ENCODE data around the gene TPT1.

The TPT1 gene

GRCh38 chr13:45325806-45326205 lies 15.2 kb downstream of the TPT1 start:
- peak; percentile 70 for ATAC-seq
- no peak for TF ChIP-seq ZC3H10 (CRISPR knock-in tag; IDR thresholded peaks at IDR 0.05)
- no peak for TF ChIP-seq PATZ1 (CRISPR knock-in tag; IDR thresholded peaks at IDR 0.05; ENCODE audit: borderline replicate concordance)
- TF ChIP-seq ZNF8 (CRISPR knock-in tag; IDR thresholded peaks at IDR 0.05) = no peak
- no peak for TF ChIP-seq GLIS3 (CRISPR knock-in tag; IDR thresholded peaks at IDR 0.05)
- TF ChIP-seq OSR1 (CRISPR knock-in tag; IDR thresholded peaks at IDR 0.05) = no peak
- TF ChIP-seq, protein P1, sequence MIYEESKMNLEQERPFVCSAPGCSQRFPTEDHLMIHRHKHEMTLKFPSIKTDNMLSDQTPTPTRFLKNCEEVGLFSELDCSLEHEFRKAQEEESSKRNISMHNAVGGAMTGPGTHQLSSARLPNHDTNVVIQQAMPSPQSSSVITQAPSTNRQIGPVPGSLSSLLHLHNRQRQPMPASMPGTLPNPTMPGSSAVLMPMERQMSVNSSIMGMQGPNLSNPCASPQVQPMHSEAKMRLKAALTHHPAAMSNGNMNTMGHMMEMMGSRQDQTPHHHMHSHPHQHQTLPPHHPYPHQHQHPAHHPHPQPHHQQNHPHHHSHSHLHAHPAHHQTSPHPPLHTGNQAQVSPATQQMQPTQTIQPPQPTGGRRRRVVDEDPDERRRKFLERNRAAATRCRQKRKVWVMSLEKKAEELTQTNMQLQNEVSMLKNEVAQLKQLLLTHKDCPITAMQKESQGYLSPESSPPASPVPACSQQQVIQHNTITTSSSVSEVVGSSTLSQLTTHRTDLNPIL (CRISPR knock-in tag; IDR thresholded peaks at IDR 0.05; ENCODE audit: low read depth) = no peak

DNA sequence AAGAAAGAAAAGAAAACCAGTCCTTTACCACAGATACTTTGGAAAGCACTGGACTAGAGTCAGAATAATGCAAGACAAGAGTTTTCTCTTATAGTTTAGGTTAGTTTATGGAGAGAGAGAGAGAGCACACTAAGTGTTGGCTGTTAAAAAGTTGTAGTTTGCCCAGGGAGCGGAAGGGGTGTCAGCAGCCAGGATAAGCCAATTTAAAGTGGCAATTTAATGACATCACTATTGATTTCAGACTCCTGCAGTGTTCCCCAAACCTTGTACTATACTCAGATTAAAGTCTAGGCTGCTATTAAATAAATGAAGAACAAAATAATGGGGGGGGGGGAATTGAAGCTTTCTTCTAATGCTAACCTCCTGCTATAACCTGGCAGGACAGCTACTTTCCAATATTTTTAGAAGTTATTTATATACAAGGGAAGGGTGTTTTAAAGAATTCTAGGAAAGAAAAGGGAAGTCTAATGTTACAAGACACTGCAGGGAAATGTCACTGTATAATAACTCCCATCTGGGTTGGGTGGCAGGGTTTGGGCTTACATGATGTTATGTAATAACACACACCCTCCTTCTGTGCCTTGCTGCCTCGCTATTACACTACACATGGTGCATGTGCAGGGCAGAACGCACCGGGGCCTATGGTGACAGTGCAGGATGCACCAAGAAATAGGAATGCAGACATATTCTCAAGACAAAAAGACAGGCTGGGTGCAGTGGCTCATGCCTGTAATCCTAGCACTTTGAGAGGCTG lies 19.9 kb downstream of the TPT1 start:
- ATAC-seq = no peak
- no peak for TF ChIP-seq ARNTL (CRISPR knock-in tag; IDR thresholded peaks at IDR 0.05; ENCODE audit: borderline replicate concordance, low read depth)
- TF ChIP-seq, protein P2, sequence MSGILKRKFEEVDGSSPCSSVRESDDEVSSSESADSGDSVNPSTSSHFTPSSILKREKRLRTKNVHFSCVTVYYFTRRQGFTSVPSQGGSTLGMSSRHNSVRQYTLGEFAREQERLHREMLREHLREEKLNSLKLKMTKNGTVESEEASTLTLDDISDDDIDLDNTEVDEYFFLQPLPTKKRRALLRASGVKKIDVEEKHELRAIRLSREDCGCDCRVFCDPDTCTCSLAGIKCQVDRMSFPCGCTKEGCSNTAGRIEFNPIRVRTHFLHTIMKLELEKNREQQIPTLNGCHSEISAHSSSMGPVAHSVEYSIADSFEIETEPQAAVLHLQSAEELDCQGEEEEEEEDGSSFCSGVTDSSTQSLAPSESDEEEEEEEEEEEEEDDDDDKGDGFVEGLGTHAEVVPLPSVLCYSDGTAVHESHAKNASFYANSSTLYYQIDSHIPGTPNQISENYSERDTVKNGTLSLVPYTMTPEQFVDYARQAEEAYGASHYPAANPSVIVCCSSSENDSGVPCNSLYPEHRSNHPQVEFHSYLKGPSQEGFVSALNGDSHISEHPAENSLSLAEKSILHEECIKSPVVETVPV (CRISPR knock-in tag; IDR thresholded peaks at IDR 0.05) = no peak
- no peak for TF ChIP-seq ZNF565 (CRISPR knock-in tag; conservative IDR thresholded peaks at IDR 0.05; ENCODE audit: low read depth)
- TF ChIP-seq ZC3H10 (CRISPR knock-in tag; IDR thresholded peaks at IDR 0.05) = no peak
- no peak for TF ChIP-seq OSR1 (CRISPR knock-in tag; IDR thresholded peaks at IDR 0.05)
- TF ChIP-seq BACH2 (CRISPR knock-in tag; IDR thresholded peaks at IDR 0.05; ENCODE audit: borderline replicate concordance) = no peak
- TF ChIP-seq, protein P3, sequence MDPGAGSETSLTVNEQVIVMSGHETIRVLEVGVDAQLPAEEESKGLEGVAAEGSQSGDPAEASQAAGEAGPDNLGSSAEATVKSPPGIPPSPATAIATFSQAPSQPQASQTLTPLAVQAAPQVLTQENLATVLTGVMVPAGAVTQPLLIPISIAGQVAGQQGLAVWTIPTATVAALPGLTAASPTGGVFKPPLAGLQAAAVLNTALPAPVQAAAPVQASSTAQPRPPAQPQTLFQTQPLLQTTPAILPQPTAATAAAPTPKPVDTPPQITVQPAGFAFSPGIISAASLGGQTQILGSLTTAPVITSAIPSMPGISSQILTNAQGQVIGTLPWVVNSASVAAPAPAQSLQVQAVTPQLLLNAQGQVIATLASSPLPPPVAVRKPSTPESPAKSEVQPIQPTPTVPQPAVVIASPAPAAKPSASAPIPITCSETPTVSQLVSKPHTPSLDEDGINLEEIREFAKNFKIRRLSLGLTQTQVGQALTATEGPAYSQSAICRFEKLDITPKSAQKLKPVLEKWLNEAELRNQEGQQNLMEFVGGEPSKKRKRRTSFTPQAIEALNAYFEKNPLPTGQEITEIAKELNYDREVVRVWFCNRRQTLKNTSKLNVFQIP (CRISPR knock-in tag; IDR thresholded peaks at IDR 0.05; ENCODE audit: borderline replicate concordance, low read depth) = no peak
- TF ChIP-seq, protein P4, sequence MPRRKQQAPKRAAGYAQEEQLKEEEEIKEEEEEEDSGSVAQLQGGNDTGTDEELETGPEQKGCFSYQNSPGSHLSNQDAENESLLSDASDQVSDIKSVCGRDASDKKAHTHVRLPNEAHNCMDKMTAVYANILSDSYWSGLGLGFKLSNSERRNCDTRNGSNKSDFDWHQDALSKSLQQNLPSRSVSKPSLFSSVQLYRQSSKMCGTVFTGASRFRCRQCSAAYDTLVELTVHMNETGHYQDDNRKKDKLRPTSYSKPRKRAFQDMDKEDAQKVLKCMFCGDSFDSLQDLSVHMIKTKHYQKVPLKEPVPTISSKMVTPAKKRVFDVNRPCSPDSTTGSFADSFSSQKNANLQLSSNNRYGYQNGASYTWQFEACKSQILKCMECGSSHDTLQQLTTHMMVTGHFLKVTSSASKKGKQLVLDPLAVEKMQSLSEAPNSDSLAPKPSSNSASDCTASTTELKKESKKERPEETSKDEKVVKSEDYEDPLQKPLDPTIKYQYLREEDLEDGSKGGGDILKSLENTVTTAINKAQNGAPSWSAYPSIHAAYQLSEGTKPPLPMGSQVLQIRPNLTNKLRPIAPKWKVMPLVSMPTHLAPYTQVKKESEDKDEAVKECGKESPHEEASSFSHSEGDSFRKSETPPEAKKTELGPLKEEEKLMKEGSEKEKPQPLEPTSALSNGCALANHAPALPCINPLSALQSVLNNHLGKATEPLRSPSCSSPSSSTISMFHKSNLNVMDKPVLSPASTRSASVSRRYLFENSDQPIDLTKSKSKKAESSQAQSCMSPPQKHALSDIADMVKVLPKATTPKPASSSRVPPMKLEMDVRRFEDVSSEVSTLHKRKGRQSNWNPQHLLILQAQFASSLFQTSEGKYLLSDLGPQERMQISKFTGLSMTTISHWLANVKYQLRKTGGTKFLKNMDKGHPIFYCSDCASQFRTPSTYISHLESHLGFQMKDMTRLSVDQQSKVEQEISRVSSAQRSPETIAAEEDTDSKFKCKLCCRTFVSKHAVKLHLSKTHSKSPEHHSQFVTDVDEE (CRISPR knock-in tag; IDR thresholded peaks at IDR 0.05) = no peak
- TF ChIP-seq ZNF8 (CRISPR knock-in tag; IDR thresholded peaks at IDR 0.05) = no peak
- TF ChIP-seq GLIS3 (CRISPR knock-in tag; IDR thresholded peaks at IDR 0.05) = no peak
- no peak for TF ChIP-seq PPARA (CRISPR knock-in tag; IDR thresholded peaks at IDR 0.05; ENCODE audit: borderline replicate concordance)
- TF ChIP-seq TOX (CRISPR knock-in tag; IDR thresholded peaks at IDR 0.05; ENCODE audit: borderline replicate concordance) = no peak
- TF ChIP-seq PATZ1 (CRISPR knock-in tag; IDR thresholded peaks at IDR 0.05; ENCODE audit: borderline replicate concordance) = no peak
- TF ChIP-seq, protein P1 (CRISPR knock-in tag; IDR thresholded peaks at IDR 0.05; ENCODE audit: low read depth) = no peak
- no peak for TF ChIP-seq RARB (CRISPR knock-in tag; IDR thresholded peaks at IDR 0.05)

Measured in SK-N-SH treated with all-trans-retinoic acid at 6 μM for 48 hours (cell line).